Hematopoietic multipotent progenitor cell treated with erythropoietin and hydrocortisone succinate and interleukin-3 and kit ligand, for 4 days (in vitro differentiated cells): ENCODE results near the gene TMEM266.
A peak's percentile ranks its signal among the peaks of the same experiment; 100 is the strongest.

Source experiments
- DNase-seq: peaks from one replicate; pipeline ENCODE4 v3.0.0-alpha.2; 2015

The TMEM266 gene

DNA sequence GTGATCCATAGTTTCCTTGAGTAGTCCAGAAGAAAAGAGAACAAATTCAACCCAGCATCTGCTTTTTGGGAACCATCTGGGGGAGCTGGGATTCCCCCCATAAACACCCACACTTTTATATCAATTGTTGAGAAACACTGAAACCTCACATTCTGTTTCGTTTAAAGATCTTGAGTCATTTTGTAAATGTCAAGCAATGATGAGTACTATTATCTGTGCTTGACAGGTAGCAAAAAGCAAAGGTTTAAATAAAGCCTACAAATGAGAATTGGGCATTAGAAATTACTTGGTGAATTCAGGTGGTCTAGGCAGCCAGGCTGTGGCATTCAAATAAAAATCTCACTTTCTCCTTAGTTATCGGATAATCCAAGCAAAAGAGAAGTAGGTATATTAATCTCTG, 75.7 kb downstream of the TMEM266 start:
- no peak for DNase-seq

DNA sequence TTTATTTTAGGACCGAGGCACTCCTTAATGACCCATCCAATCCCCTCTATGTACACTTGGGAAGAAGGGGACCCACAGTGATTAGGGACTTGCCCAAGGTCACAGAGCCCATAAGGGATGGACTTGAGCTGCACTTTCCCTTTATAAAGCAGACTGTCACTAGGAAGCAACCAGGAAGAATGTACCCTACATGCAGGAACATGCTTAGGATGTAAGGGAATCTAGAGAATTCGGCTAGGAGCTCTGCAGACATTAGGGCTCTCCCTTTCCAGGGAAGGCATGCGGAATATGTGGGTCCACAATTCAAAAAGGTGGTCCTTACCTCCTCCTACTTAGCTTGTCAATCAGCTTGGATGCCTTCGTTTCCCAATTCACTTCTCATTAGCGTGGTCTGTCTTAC, 78.7 kb downstream of the TMEM266 start:
- no peak for DNase-seq

DNA sequence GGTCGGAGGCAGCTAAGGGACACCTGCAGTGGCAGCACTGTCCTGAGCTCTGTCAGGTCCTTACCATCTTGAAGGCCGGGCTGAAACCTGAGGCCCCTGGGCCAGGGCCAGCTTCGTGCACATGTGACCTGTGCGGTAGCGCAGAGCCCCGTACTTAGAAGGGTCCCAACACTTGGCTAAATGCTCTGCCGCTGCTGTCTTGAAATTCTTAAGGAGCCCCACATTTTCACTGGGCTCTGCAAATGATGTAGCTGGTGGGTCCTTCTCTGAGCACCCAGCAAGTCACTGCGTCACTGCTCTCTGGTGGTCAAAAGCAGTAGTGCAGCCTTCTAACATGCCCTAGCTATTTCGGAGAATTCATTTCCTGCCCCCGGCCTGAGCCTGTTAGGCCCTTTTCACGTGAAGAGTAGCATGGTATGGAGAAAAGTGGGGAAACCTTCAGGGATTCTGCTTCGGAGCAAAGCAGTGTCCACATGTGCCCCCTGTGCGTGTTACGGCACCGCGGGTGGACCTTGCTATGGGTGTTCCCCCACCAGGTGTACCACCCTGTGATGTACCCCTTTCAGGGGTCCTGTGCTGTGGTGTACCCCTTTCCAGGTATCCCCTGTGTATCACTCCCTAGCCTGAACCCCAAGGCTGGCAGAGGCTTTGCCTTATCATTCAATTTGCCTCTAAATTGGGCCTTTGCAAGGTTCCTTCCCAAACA, 79.7 kb downstream of the TMEM266 start:
- peak; percentile 91 for DNase-seq

DNA sequence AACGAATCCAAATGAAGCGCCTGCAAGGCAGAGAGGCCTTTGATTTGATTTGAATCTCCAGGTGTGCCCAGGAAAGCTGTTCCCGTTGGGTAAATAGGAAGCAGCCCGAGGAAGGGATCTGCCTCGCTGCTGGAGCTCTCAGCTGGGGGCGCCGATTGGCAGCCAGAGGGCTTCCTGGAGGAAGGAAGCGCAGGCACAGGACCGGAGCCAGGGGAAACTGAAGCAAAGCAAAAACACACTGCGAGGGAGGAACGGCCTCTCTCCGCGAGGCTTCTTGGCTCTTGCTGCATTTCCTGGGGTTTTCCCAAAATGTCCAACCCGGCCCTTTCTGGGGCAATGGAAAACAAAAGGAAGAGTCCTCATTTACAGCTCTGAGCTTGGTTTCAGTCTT, 80.3 kb downstream of the TMEM266 start:
- no peak for DNase-seq

DNA sequence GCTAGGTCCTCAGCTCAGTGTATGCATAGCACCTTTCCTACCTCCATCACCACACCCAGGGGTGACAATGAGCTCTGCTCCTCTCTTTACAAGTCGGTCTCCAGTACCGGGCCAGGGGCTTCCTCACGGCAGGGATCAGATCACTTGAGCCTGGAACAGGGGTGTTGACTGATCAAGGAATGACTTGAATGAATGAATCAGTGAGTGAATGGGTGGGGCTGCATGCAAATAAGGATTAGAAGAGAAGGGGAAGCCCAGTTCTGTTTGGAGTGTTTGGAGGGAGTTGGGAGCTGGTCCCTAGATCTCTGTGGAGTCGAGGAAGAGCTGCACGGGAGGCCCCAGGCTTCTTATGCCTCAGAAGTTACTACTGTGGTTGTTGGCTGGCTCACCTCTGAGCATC, 87.0 kb downstream of the TMEM266 start:
- DNase-seq = no peak

DNA sequence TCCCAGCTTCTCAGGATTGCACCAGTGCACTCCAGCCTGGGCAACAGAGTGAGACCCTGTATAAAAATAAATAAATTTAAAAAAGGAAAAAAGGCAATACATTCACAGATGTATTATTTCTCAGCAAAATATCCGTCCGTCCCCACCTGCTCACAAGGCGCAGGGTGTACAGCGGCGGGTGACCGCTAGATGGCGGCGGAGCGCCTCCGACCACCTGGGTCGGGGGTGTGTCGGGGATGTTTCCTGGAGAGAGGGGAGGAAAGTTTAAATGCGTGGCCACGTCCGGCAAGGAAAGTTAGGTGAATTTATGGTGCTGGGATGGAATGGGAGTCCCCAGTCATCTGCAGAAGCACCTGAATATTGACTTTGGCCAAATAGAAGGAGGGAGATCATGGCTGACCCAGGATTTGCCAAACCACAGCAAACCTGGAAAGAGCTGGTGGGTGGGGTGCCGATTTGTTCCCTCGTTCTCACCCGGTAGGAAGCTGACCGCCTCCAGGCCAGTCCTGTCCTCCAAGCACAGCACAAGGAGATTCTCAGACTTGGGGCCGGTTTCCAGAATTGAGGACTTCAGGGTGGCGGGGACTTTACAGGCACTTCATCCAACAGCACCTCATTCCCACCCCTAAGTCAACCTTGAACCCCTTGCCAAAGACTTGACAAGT, 88.3 kb downstream of the TMEM266 start:
- peak; percentile 63 for DNase-seq

DNA sequence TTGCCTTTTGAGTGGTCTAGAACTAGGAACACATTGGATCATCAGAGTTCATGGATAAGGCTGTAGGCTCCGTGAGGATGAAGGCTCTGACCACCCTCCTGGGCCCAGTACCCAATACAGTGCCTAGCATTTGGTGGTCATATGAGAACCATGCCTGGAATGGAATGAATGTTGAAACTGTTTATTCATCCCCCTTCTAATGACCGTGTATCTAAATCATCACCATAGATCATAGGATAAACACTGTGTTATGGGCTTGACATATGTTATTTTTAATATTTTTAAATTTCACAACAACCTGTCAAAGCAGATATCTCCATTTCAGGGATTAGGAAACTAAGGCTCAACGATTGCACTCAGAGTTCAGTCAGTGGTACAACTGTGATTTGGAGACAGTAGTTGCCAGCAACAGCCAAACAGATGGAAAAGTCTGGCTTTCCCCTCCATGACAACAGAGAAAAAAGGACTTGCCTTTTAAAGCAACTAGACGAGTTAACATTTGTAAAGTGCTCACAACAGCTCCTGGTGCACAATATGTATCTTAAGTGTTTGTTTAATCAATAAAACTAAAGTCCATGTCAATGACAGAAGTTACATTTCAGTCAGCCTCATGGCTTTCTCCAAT, 89.6 kb downstream of the TMEM266 start:
- DNase-seq = no peak

DNA sequence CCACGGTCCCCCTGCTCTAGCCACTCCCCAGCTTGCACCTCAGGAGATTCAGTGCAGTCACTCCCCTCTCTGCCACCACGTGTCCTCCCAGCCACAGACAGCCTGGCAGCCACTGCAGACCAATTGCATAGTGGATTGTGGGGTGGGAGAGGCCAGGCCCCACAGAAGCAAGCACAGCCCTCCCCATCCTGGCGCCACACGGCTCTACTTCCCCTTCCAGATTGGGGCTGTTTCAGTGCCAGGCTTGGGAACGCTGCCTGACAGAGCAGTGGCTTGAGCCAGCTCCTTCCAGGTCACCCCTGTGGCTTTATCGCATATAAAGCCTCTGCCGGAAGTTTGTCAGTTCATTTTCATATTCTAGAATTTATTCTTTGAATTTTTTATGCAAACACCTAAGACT, 90.7 kb downstream of the TMEM266 start:
- DNase-seq = peak; percentile 75

DNA sequence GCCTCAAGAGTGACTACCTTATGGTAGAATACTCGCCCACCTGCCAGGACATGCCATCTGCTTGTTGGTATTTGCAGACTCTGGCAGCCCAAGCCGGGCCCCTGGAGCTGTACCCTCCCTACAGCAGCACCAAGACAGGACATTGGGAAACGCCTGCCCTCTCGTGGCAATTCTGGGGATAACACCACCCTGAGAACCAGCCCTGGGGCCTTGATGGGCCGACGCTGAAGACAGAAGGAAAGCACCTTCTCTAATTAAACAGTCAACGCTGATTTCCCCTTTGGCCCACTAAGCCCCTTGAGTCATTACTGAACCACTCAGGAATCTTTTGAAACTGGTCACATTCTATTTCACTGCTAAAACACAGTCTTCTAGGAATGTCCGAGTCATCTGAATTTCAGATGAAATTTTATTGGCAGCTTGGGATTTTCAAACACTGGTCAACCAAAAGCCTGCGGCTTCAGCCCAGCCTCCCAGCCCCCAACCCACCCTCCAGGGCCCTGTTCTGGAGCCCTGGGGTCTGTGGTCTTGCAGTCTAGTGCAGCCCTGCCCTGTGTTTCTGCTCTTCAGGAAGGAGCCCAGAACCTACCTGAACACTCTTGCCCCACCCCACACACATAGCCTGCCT, 91.3 kb downstream of the TMEM266 start:
- DNase-seq = peak; percentile 88

DNA sequence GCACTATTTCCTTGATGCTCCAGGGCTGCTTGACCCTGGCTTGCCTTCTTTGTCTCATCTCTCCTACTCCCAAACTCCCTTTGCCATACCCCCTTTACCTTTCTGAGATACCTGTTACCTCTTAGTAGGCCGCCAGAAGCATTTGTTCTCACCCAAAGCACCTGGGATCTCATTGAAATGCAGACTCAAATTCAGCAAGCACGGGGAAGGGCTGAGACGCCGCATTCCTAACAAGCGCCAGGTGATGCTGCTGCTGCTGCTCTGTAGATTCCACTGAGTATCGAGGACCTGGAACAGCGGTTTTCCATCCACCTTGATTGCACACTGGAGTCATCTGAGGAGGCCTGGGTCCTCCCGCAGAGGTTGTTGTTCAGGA, 91.8 kb downstream of the TMEM266 start:
- no peak for DNase-seq

DNA sequence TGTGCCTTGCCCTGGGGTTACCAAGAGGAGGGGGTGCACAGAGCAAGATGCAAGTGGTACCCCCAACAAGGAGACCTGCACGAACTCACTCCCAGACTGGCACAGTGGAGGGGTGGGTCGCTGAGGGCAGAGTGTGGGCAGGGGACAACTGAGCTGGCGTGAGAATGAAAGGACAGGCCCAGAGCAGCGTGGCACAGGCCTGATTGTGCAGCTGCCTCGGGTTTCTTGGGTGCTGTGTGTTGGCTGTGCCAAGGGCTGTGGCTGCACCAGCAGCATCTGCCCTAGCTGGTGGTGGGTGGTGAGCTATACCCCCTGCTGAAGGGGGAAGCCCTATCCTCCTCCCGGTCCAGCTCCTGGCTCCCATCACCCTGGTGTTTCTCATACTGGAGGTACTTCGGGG, 92.4 kb downstream of the TMEM266 start:
- DNase-seq = no peak

DNA sequence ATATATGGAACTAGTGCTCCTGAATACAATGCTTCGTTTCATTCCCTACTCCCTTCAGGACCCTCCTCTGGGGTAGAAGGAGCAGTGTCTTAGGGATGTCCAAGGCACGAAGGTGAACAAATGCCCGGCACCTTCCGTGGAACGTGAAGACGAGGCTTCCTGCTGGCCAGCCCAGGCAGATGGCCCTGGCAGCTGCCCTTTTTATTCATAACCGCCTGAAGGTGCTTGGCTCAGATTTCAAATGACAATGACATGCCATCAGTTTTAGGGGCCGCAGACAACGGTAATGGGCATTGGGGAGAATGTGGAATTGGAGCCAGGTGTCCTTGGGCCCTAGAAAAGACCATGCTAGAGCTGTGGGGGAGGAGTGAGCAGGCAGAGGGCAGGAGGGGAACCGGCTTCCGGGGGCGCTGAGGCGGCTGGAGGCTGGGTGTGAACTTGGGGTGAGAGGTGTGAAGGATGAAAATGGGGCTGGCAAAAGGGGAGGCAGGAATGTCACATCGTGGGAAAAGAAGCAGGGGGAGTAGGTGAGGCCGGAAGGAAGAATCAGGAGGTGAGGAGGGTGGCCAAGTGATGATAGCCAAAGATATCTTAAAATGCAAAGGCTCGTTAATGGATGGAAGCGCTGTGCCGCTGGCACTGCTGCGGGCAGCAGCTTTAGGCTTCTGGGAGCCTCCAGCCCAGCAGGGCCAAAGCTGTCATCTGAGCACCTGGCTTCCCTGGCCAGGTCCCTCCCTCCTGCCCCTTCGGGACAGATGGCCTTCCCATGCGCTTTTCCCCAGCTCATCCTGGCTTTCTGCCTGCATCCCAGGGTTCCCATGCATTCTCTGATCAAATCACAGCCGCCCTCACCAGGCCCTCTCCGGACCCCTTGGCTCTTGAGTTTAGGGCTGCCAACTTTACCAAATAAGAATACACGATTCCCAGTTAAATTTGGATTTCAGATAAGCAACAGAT, 93.7 kb downstream of the TMEM266 start:
- no peak for DNase-seq

DNA sequence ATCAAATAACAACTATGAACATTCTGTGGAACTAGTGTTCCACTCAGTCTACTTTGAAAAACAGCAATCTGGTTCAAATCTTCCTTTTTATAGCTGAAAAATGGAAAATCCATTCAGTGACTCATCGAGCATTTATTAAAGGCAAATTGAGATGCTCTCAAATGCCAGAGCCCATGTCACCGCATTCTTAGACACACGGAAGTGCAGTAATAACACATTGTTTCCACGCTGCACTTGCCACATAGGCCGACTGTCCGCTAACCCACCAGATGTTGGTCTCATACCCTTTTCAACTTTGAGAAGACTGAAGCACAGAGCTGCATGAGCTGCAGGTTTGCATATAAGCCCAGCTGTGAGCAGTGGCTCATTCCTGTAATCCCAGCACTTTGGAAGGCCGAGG, 95.9 kb downstream of the TMEM266 start:
- DNase-seq = no peak

DNA sequence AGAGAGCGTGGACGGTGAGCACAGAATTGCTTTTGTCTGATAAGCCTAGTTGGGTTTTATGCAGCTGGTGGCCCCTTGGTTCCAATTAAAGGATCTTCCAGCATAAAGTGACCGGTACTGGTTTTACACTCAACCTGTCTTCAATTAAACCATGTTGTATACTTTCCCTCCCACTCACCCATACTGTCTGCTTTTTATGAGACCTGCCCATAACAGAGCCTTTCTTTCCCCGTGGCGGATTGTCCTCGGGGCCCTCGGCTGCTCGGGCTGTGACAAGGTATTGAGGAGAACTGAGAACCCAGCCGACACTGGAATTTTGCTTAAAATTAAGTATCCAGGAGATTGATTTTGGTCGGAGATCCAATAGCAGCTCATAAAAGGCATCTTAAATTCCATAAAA, 98.4 kb downstream of the TMEM266 start:
- no peak for DNase-seq

DNA sequence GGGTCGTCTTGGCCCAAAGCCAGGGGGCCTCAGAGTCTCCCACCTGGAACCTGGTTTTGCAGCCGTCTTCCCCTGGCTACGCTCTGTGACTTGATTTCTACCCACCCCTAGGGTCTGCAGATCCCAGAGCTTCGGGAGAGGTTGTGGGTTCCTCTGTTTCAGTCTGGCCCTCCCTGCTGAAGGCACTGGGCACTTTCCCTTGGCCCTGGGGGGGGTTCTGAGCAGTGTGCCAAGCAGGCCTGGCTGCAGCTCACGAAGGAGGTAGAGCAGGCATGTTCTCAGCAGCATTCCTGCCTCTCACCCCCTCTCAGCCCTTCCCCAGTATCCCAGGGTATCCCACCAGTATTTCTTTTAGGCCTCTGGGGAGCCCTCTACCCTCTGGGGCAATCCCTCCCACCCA, 99.0 kb downstream of the TMEM266 start:
- DNase-seq = no peak

DNA sequence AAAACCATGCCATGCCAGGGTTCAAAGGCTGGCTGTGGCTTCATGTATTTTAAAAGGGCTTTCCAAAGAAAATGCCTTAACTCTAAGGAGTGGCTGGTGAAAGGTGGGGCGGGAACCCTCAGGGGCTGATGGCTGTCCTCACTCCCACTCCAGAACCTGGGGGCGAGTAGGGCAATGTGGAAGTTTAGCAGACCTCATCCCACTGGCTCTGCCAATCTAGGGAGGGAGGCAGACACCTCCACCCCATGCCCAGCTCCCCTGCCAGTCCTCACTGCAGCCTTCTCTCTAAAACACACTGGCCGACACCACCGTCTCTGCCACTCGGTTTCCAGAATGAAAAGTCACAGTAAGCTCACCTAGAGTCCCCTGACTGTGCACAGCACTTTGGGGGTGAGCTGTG, 99.5 kb downstream of the TMEM266 start:
- DNase-seq = no peak

DNA sequence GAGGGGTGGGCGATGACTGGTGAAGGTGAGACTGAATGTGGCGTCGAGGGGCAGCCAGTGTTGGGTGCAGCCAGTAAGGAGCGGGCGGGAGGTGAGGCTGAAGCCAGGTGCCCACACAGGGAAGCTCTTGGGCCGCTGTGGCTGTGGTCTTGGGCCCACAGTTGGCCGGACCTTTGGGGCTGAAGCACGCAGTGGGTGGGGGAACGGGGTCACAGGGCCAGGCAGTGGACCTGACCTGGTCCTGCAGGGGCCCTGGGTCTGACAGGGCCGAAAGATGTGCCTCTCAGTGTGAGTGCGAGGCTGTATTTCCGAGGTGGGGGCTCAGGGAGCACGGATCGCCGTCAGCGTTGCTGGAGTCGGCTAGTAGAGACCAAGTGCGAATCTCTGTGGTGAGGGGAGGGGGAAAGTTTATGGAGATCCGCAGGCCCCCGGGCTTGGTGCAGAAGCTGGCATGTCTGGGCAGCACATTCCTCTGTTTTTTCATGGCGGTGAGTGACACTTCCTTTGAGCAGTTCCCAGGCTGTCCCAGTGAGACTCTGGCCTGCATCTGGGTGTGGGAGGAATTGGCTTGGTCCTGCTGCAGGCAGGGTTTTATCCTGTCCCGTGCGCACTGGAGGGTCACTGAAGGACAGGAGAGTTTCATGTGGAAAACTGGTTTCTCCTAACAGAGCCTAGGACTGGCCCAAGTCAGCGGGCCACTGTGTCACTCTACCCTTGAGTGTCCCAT, 100.8 kb downstream of the TMEM266 start:
- no peak for DNase-seq

DNA sequence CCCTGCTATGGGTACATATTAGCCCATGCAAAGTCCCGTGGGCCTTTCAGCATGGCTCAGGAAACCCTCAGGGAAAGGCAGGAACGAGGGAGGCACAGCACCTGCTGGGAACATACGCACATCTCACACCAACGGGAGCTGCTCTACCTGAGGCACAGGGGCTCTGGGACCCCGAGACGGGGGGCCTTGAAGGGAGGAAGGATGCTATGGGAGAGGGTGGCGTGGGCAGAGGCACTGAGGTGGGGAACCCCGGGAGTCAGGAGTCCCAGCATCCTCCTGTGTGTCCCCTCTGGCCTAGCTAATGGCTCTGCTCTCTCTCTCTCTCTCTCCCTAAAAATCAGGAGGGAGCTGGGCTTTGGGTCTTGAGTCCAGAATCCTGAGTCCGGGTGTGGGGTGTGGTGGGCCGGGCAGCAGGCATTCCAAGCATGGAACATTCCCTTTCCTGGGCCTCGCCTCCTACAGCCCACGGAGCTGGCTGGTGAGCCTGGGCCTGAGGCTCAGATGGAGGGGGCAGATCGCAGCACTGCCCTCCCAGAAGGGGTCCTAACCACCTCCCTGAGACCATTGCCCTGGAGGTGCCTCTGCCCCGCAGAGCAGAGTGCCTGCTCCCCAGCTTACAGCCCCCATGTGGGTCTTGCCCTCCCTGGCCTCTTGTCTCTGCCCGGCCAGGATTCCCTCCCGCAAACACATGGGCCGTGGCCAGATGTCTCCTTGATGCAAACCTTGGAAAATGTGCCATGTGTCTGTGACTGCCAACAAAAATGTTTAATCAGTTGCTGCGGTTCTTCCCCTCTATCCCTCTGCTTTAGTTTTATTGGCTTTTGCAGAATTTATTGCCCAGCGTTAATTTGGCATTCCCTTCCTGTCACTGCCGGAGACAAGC, 101.6 kb downstream of the TMEM266 start:
- no peak for DNase-seq

DNA sequence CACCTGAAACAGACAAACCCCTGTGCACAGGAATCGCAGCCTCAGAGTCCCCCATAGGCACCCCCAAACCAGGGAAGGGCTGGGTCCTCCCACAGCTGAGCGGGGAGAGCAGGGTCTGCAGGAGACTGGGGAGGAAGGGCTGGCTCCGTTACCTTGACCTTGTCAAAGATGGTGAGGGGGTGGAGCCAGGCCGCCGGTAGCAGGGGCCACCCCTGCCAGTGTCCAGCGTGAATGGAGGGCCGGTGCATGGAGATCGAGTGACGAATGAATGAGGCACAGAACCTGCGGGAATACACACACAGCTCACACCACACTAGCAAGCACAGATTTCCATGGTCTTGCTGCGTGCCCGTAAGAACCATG, 102.2 kb downstream of the TMEM266 start:
- DNase-seq = no peak

DNA sequence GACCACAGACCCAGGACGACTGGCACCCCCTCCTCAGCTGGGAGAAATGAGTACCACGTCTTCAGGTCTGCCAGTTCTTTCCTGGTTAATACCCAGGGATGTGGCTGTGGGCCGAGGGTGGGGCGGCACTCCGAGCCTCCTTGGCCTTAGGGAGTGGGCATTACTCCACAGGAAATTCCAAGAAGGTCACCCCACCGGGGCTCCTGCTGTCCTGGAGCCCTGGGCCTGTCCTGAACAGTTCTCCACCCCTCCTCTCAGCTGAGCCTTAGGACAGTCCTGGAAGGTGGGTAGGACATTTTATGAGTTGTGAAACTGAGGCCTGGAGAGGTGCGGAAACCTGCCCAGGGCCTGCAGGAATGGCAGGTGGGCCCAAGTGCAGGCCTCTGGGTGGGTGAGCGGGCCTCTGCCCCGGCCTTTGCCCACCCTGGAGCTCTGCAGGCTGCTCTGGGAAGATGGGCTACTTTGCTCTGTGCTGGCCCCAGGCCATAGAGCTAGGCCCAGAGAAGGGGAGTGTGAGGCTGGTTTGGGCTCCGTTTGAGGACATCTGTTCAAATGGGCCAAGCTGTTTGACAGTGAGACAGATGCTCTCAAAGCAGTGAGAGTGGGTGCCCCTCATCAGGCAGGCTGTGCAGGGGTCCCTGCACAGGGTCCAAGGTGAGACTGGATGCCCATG, 103.1 kb downstream of the TMEM266 start:
- DNase-seq = no peak
